HG03280 (cell line): ENCODE results near the gene FYN.
A peak's percentile ranks its signal among the peaks of the same experiment; 100 is the strongest.

Experiments
- ATAC-seq: cut with Tn5 transposase; IDR thresholded peaks from one replicate; pipeline ENCODE4 v1.9.1; 2021; ENCODE audit warnings: mild to moderate bottlenecking, moderate library complexity; ENCODE audit not compliant: unreplicated experiment

FYN gene

DNA sequence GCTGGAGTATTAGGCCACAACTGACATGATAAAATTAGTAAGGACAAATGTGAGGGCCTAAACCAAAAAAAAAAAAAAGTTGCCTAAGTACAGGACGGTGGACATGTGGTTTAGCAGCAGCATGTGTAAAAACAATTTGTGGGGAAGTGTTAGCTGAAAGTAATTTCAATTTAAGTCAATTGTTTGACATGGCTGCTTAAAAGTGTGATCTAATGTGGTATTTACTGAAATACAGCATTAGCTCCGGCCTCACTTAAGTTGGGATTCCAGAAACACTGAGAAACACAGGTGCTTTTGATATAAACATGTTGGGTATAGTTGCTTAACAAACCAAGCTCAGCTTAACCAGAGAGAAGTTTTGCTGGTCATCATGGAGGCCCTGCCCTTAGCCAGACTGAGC lies 119.7 kb downstream of the FYN start:
- no peak for ATAC-seq

DNA sequence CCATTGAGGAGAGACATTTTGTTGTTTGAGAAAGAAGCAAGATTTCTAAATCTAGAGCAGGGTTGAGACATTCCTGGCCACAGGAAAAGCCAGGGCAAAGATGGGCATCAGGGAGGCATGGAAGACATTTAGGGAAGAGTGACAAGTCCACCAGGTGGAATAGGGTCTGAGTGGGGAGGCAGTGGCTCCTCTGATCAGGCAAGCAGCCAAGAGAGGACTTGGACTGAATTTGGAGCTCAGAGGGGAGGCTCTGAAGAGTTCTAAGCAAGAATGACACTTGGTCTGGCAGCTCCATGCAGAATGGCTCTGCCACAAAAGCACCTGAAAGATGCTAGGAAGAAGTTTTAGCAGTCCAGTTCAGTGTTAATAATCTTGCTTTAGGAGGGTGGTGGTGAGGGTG lies 120.8 kb downstream of the FYN start:
- no peak for ATAC-seq

DNA sequence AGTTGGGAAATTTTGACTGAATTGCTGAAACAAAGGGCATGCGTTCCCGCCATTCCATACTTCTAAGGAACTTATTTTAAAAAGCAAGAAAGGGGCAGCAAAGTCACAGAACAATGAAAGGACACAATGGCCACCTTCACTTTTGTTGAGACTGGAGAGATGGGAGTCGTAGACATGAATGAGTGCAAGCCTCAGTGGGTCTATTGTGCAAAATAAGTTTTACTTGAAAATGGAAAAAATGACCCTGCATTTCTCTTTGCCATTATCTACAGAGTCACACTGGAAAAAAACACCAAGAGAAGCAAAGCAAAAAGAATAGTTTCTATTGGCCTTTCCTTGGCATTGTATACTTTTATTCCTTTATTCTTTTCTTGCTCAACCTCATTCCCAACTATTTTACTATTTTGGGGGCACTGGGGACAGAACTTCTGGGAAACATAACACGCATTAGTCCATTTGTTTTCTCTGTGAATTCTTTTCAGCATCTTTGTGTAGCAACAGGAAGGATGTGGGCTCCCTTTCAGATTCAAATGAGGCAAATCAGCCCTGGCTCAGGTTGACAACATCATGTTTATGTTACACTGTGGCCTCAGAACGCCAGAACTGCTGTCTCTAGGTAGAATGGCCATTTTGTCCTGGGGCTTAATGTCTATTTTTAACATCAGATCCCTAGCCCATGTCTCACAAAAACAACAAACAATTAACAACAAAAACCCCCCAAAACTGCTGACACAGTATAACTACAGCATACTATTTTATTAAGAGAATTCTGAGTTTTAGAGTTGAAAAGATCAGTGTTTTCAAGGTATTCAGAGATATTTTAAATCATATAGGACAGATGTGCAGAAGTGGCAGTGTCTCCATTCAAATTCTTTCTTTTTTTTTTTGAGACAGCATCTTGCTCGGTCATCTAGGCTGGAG lies 122.2 kb downstream of the FYN start:
- ATAC-seq = peak; percentile 95

DNA sequence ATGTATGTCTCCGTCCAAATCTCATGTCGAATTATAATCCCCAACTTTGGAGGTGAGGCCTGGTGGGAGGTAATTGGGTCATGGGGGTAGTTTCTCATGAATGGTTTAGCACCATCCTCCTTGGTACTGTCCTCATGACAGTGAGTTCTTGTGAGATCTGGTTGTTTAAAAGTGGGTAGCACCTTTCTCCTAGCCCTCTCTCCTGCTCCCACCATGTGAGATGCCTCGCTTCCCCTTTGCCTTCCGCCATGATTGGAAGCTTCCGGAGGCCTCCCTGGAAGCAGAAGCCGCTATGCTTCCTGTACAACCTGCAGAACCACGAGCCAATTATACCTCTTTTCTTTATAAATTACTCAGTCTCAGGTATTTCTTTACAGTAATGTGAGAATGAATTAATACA lies 123.1 kb downstream of the FYN start:
- ATAC-seq = no peak

DNA sequence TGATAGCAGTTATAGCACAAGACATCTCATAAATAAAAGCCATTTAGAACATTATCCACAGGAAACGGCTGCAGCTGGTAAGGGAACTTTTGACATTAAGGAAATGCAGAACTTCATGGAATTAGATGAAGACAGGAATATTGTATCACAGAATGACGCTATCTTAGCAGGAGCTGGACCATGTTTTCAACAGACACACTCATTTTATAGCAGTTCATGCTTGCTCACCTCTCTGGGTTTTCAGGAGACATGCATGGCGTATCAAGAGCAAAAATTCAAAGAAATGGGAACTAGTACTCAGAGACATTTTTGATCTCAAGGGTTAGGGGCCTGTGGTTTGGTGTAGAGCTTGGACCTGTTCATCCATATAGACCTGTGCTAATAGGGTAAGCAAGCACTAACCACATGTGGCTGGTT lies 125.0 kb downstream of the FYN start:
- ATAC-seq = no peak

DNA sequence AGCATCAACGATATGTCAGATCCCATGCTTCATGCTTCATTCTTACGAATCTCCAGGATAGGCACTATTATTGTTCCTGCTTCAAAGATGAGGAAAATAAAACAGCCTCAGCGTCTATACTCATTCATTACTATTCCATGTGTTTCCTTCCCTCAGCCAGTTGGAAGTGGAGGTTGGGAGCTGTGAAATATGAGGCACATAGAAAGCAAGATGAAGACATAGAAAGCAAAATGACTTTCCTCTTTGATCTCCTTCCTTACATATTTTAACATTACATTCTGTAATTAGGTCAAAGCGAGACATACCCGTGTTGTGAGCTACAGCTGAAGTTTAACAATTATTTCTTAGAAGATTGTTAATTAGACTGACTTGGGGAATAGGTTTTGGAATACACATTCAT lies 125.4 kb downstream of the FYN start:
- ATAC-seq = no peak

DNA sequence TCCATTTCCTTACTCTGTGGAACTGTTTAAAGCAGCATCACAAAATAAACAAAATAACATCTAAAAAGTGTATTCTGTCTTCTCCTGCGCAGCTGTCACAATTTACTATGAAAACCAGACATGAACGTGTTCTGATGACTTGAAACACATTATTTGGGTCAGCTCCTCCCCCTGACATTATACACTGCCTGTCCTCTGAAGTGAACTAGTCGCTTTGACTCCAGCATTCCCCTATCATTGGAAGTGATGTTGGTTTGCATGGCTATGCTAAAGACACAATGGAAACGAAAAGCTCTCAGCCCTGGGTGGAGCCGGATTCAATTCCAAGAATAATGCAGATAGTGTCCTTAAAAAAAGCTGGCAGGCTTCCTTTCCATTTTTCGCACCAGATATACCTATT lies 125.9 kb downstream of the FYN start:
- no peak for ATAC-seq

DNA sequence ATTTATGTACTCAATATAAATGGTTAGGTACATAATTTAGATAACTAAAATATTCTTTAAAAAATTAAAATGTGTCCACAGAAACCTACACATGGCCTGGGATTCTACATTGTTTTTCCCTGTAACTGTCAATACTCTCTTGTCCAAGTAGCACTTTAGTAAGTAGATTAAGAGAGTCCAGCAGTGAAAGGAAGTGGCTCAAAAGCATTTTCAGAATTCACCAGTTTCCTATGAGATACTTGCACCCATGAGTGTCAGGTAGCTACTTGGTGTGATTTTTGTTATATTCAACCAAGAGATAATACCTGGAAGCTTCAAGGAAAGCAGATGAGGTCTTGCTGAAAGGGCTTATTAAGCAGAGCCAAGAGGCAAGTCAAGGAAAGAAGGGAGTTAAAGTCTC lies 126.3 kb downstream of the FYN start:
- ATAC-seq = no peak

DNA sequence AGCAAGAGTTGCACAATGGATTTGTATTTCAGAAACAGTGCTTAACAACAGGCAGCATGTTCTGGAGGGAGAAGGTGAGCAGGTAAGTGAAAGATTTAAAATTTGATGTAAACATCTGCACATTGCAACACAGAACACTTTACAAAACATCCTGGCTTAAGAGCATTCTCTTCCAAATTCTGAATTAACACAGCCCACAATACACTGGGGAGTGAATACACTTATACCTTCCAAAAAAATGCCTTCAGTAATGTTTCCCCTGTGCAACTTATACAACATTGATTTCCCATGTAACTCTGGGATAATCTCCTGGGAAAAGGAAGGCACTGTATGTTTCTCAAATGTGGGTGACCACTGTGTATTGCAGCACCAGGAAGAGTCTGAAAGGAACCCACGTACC lies 127.6 kb downstream of the FYN start:
- ATAC-seq = no peak

DNA sequence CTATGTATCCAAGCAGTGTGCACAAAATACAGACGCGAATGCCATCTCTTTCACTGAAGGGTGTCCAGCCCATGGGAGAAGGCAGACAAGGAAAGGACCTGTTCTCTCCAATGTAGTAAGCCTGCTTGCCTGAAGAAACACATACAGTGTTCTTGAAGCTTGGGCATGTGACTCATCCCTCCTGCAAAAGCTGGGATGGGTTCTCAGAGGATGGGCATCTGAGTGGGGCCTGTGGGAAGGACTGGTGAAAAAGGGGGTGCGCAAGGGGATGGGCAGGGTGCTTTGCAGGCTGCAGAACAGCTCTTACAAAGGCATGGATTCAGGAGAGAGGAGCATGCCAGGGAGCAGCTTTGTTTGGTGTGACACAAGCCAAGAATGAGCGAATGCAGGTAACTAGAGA lies 128.1 kb downstream of the FYN start:
- ATAC-seq = no peak

DNA sequence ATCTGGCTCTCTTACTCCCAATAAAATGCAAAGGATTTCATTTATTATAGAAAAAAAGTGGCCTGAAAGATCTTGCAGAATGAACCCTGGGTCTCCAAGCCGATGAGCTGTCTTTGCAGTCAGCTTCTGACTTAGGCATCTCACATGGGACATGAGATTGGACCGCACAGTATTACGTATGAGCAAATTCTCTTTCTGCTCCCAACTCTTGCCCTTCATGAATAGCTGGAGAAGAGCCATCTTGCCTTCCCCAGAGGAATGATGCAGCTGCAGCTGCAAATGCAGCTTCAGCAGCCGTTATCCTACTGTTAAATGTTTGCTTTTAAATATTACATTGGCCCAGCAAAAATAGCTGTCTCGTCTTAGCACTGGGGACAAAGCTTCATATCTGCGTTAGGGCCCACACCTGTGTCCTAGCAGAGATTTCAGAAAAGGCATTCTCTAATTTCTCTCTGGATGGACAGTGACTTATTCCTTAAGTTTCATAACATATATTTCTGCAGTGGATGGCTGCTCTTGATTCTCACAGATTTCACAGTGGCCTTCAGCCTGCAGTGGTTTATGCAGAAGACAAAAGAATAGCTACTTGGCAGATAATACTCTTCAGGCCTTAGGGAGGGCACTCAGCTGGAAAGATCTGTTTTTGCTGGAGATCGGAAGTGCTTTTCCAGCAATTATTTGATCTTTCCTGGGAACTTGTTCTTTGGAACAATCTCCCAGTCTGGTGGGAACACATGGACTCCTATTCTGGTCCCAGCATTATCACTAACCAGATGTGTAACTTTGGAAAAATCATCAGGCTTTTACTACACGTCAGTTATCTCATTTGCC lies 129.2 kb downstream of the FYN start:
- no peak for ATAC-seq

DNA sequence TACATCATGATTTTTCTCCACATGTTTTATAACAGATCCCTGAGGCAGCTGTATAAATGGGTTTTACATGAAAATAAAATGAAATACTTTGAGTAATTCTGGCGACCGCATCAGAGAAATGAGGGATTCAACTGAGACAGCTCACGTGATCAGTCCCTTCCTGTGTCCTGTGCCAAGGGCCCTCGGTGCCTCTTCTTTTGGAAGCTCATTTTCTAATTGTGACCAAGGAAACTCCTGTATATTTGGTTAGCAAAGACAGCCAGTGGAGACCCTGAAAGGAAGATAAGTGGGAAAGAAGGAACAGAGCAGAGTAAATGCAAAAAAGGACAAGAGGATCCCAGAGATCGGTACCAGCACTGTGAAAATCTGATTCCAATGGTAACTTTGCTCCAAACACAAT lies 129.9 kb downstream of the FYN start:
- ATAC-seq = no peak

DNA sequence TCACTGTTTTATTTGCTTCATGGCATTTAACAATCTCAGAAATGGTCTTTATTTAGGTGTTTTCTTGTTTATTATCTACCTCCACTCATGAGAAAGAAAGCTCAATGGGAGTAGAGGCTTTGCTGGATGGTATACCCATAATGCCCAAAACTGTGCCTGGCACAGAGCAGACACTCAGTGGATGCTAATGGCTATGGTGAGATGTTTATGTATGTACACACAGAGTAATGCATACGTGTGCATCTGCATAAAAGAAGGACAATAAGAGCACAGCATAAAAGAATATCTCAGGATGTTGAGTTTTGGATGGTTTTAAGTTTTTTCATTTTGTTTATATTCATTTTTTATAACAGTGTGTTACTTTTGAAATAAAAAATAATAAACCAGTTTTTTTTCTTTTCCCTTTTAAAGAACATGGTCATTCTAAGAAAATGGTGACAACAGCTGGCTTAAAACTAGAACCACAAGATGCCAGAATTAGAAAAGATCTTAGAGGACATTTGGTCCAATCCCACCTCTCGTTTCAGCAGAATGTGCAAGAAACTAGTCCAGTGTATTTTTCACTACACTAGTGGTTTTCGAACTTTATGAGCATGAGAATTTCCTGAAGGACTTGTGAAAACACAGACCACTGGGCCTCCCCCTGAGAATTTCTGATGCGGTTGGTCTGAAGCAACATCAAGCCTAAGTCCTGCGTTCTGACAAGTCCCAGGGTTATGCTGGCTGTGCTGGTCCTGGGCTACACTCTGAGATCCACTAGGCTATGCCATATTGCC lies 131.9 kb downstream of the FYN start:
- no peak for ATAC-seq

DNA sequence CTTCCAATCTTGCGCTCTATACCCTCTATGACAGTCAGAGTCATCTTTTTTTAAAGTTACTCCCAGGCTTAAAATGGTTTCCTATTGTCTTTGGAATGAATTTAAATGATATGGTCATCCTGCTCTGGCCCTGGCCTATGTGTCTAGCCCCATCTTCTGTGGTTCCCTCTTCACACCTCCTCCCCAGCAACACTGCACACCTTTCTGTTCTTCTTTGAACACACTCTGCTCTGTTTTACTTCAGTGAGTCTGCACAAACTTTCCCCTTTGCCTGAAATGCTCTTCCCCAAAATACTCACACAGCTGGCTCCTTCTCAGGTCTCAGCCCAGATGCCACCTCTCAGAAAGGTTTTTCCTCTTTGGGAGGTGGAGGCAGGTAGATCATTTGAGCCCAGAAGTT lies 132.7 kb downstream of the FYN start:
- ATAC-seq = no peak

DNA sequence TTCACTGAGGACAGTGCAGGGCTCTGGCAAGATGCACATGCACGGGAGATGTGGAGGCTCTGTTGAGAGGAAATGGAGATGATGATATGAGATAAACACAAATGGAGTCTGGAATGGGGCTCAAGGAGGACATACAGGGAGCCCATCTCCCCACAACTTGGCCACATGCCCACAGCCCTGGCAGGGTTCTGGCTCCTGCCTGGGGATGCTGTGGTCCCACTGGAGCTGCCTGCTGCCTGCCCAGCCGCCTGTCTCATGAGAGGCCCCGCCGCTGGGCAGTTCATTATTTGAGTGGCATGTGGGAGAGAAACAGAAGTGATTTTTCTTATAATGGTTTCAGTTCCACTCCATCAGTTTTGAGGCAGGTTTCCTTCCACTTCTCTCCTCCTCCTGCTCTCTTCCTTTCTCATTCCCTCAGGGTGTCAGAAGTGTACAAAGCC lies 134.0 kb downstream of the FYN start:
- no peak for ATAC-seq

DNA sequence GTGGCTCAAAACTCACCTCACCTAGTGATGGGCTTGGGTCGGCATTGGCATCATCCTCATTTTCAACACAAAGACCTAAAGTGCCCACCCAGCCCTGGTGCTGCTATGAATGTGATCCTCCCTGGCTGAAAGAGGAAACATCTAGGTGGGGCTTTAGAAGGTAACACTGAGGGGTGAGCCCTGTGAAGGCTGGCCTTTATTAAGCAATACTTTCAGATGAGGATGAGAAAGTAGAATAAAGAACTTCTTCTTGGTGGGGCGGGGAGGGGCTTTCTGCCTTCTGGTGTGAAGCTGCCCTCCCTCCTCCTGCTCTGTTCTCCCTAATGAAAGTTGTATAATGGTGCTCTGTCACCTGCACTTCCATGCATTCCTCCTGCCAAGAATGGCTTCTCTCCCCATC lies 134.6 kb downstream of the FYN start:
- no peak for ATAC-seq

DNA sequence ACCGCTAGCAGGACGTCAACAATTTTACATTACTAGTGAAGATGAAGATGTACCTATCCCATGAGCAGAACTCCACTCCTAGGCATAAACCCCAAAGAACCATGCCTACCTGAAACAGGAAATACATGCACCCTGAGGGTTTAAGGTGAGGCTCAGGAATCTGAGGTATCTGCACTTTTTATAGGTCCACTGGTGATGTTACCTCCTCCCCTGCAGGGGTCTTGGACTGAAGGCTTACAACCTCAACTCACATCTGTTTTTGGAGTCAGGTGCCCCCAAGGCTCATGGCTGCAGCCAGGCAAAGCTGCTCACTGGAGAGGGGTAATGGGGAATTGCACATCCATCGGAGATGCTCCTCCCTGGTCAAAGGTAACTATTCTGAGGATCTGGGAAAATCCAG lies 135.1 kb downstream of the FYN start:
- ATAC-seq = no peak

DNA sequence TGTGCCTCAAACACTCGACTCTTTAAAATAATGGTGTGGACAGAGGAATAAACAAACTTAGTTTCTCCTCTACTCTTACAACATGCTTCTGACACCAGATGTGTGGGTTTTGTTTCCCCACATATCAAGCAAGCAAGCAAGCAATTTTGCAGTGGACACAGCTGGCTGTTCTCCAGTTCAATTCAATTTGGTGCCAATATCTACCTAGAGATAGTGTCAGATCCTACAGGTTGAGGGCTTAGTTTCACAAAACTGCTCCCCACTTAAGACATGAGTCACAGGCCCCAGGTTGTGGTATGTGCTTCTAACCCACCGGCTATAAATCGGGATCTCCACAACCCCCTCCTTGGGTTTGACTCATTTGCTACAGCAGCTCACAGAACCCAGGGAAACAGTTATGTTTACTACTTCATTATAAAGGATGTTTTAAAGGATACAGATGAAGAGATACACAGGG lies 136.2 kb downstream of the FYN start:
- no peak for ATAC-seq

DNA sequence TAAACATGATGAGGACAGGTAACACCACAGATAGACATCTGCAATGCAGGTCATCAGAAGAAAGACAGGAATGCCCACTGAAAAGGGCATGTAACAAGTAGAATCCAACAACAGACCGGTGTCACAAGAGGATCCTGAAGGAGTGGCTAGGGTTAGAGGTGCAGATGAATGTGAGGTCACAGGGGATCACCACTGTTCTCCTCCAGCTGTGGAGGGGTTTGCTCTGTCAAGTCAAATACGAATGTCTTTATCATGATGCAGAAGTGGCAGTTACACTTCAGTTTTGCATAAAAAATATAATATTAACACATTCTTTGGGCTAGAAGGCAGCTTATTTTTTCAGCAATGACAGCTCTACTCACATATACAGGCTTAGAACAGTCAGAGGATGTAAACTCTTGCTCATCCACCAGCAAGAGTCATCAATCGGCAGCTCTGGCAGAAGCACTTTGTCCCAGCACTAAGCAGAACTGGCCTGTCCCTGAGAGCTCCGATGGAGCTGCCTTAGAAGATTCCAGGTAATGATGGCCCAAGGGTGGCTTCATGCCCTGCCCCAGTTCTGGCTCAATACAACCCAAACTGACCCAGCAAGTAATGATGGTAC lies 137.1 kb downstream of the FYN start:
- no peak for ATAC-seq
